Measurements from ENCODE around the gene ERCC6L2.

Gene ERCC6L2

DNA sequence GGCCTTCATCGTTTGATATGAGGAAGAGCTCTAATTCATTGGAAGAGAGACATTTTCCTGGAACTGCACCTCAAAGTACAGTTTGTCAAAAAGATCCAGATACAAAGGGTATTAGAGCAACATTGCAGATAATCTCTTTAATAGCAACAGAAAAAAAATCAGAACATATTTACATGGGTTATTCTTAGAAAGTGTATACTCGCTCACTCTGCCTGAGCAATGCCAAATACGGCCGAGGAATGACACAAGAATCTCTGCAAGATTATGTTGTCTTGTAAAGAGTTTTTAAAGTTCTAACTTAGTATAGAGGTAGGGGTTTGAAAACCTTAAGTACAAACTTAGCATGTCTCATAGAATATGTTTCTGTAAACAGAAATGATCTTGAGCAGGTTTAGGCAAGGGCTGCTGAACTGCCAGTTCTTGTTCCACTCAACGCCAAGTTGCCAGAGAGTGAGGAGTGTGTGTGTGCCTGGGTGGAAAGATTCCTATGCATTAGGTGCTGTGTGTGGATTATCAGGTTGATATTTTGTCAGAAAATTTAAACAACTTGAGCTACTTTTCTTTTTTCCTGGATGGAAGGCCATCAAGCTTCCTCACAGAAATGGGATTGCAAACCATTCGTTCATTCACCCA lies 41.8 kb upstream of the ERCC6L2 start:
- no peaks in the 10 kb centered on the region for H3K27me3 ChIP-seq
- TF ChIP-seq, protein P1, sequence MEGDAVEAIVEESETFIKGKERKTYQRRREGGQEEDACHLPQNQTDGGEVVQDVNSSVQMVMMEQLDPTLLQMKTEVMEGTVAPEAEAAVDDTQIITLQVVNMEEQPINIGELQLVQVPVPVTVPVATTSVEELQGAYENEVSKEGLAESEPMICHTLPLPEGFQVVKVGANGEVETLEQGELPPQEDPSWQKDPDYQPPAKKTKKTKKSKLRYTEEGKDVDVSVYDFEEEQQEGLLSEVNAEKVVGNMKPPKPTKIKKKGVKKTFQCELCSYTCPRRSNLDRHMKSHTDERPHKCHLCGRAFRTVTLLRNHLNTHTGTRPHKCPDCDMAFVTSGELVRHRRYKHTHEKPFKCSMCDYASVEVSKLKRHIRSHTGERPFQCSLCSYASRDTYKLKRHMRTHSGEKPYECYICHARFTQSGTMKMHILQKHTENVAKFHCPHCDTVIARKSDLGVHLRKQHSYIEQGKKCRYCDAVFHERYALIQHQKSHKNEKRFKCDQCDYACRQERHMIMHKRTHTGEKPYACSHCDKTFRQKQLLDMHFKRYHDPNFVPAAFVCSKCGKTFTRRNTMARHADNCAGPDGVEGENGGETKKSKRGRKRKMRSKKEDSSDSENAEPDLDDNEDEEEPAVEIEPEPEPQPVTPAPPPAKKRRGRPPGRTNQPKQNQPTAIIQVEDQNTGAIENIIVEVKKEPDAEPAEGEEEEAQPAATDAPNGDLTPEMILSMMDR (IDR thresholded peaks at IDR 0.05; ENCODE audit: low read depth, low read length): no peak
- peaks cover 3% of the 10 kb centered on the region; the same call in 1 of the 2 replicates for H3K4me1 ChIP-seq
- no peak overlapping the region for H3K4me3 ChIP-seq (ENCODE audit: low read depth, low read length)
- no peaks in the 10 kb centered on the region for H3K9me3 ChIP-seq
- no peaks in the 10 kb centered on the region for H3K36me3 ChIP-seq
- DNase-seq: no peak

DNA sequence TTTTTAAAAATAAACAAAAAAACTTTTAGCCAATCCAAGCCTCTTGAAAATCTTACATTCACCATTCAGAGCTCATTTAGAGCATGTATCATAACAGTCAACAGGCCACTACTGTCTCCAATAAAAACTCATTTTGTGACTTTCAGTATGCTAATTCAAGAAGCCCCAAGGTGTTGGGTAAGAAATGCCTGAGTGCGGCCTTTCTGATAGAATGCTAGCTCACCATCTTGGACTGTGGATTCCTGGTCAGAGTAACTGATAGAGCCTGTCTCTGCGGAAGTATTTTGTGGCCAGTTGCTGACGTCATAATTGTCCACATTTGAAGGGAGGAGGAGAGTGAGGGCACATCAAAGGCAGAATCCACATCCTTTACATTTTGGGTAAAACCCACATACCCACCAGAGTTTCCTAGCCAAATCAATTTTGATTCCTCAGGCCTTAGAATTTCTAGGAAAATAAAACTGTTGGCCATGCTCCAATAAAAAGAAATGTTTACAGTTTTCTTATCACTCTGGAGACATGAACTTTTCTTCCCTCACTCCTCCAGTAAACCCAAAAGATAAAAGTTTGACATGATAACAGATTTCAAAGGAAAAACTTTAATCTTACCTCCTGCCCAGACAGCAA lies 41.1 kb upstream of the ERCC6L2 start:
- H3K4me3 ChIP-seq (ENCODE audit: low read depth, low read length): no peak overlapping the region
- H3K27me3 ChIP-seq: no peaks in the 10 kb centered on the region
- no peaks in the 10 kb centered on the region for H3K9me3 ChIP-seq
- peaks cover 3% of the 10 kb centered on the region; the same call in 1 of the 2 replicates for H3K4me1 ChIP-seq
- TF ChIP-seq, protein P1 (IDR thresholded peaks at IDR 0.05; ENCODE audit: low read depth, low read length): no peak
- DNase-seq: no peak
- no peaks in the 10 kb centered on the region for H3K36me3 ChIP-seq

DNA sequence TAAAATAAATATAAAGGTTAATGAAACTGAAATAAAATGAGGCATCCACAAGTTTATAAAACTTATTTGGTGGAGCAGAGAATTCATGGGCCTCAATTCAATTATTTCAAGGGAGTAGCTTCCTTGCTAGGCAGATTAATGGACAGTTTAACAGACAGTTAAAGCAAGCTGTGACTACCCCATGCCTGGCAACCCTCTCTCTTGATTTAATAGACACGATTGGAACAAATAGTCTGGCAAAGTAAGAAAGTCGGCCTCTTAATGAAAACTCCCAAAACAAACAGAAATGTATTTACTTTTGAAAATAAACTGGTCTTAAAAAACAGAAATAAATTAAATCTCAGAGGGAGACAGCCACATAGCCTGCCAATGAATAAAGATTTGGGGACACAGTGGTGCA lies 40.1 kb upstream of the ERCC6L2 start:
- no peaks in the 10 kb centered on the region for H3K9me3 ChIP-seq
- peaks cover 3% of the 10 kb centered on the region; the same call in 1 of the 2 replicates for H3K4me1 ChIP-seq
- TF ChIP-seq, protein P1 (IDR thresholded peaks at IDR 0.05; ENCODE audit: low read depth, low read length): no peak
- H3K4me3 ChIP-seq (ENCODE audit: low read depth, low read length): no peak overlapping the region
- no peaks in the 10 kb centered on the region for H3K27me3 ChIP-seq
- DNase-seq: no peak
- no peaks in the 10 kb centered on the region for H3K36me3 ChIP-seq

DNA sequence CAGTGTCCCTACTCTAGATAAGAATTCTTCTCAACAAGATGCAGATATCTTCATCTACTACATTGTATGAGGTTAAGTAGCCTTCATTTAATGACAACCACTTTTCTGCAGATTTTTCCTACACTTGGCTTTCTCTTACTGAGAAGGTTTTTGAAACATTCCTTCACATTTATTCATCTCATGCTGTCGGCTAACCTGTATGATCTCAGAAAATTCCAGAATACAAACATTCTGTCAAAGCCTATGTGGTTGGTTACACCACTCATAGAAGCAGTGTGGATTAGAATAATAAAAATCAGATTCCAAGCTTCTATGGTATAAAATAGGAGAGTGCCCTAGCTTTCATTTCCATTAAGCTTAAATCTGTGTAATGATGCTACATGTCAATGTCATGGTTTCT lies 39.4 kb upstream of the ERCC6L2 start:
- DNase-seq: no peak
- H3K27me3 ChIP-seq: no peaks in the 10 kb centered on the region
- TF ChIP-seq, protein P1 (IDR thresholded peaks at IDR 0.05; ENCODE audit: low read depth, low read length): no peak

DNA sequence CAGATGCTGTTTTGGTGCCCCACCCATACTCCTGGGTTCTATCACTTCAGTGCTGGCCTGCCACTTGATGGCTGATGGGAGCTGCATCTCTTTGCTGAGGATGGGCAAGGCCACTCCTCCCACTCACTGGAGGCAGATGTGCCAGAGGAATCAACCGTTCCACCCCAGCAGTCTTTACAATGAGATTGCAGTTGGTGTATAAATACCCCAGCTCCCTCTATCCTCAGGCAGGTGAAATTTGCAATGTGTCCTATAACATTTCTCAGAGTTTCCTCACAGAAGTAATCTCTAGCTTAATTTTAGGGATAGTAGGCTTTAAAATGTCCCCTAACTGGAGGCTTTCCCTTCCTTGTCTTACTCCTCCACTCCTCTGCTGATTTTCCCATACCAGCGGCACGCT lies 36.5 kb upstream of the ERCC6L2 start:
- Histone ChIP-seq H3K9me3 (no peaks in the 10 kb centered on the region), H3K27me3 (no peaks in the 10 kb centered on the region), H3K4me1 (peaks cover 3% of the 10 kb centered on the region; the same call in 1 of the 2 replicates), H3K4me3 (ENCODE audit: low read depth, low read length) (no peak overlapping the region), H3K36me3 (no peaks in the 10 kb centered on the region)
- TF ChIP-seq, protein P1 (IDR thresholded peaks at IDR 0.05; ENCODE audit: low read depth, low read length): no peak
- no peak for DNase-seq

More for the DNA sequence above, 39.4 kb upstream of the ERCC6L2 start:
- Histone ChIP-seq H3K9me3 (no peaks in the 10 kb centered on the region), H3K4me1 (peaks cover 3% of the 10 kb centered on the region; the same call in 1 of the 2 replicates), H3K36me3 (no peaks in the 10 kb centered on the region), H3K4me3 (ENCODE audit: low read depth, low read length) (no peak overlapping the region)

- Histone ChIP-seq H3K36me3 (no peaks in the 10 kb centered on the region), H3K9me3 (no peaks in the 10 kb centered on the region), H3K27me3 (no peaks in the 10 kb centered on the region), H3K4me1 (peaks cover 3% of the 10 kb centered on the region; the same call in 1 of the 2 replicates), H3K4me3 (ENCODE audit: low read depth, low read length) (no peak overlapping the region)
- TF ChIP-seq, protein P1 (IDR thresholded peaks at IDR 0.05; ENCODE audit: low read depth, low read length): no peak
- DNase-seq: no peak
These were observed 35.4 kb upstream of the ERCC6L2 start for GRCh38 chr9:95840074-95840473.
